Effector memory CD4-positive, alpha-beta T cell (primary cell): ENCODE results near the gene CBLN2.

Experiments used
- DNase-seq, 3 donors: peaks; one replicate each; pipeline ENCODE4 v3.0.0-alpha.2; 2020
- H3K27ac ChIP-seq: 2 replicates; pipeline ENCODE4 v1.7.0; 2013; ENCODE audit warnings: mild to moderate bottlenecking, low read length, moderate library complexity; ENCODE audit not compliant: insufficient read depth, poor library complexity, severe bottlenecking
- H3K27me3 ChIP-seq: replicated peaks from 2 replicates; pipeline ENCODE4 v1.7.0; 2013; ENCODE audit warnings: mild to moderate bottlenecking, low read length; ENCODE audit not compliant: insufficient read depth, control insufficient read depth, poor library complexity, severe bottlenecking
- H3K36me3 ChIP-seq: 2 replicates; pipeline ENCODE4 v1.7.0; 2013; ENCODE audit warnings: mild to moderate bottlenecking, low read length, moderate library complexity; ENCODE audit not compliant: control insufficient read depth, insufficient read depth
- H3K4me1 ChIP-seq: 2 replicates; pipeline ENCODE4 v1.7.0; 2013; ENCODE audit warnings: low read length, mild to moderate bottlenecking; ENCODE audit not compliant: control insufficient read depth, insufficient read depth, poor library complexity, severe bottlenecking
- H3K4me3 ChIP-seq: 2 replicates; pipeline ENCODE4 v1.7.0; 2013; ENCODE audit warnings: low read length, low read depth, mild to moderate bottlenecking; ENCODE audit not compliant: insufficient read depth, poor library complexity, severe bottlenecking
- H3K9me3 ChIP-seq: 2 replicates; pipeline ENCODE4 v1.7.0; 2013; ENCODE audit warnings: mild to moderate bottlenecking, low read length, moderate library complexity; ENCODE audit not compliant: control insufficient read depth
- total RNA-seq, 3 donors: gene quantifications; one replicate each; lab custom pipeline; 2026; lab: John Stamatoyannopoulos, UW

The CBLN2 gene
- 0 reads per million in 3 donors for total RNA-seq

DNA sequence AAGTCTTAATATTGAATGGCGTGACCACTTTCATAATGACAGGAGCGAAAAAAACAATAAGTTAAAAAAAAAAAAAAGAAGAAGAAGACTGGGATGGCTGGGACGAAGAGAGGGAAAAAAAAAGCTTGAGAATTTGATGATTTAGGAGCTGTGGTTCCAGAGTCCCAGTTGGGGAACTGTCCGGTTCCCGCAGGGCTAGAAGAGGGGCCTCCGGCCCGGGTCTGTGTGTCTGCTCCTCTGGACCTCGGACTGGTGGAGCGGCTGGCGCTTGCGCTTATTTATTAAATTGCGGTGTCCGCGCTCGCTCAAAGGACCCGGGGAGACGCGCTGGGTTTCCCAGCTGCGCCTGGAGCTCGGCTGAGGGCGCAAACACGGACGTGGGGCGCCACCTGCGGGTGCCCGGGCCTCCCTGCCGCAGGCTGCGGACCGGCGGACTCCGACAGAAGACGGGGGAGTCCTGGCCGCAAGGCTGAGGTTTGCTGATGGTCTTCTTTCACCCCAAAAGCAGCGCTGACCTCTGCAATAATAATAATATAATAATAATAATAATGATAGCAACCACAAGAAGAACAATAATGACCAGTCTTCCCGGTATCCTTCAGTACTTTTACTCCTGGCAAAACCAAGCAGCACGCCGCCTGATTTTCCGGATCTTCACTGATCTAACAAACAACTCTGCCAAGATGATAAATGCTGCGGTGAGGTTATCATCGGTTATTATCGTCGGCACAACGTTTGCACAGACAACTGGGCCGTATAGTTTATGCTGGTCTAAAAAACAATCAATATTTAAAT is at the start of gene CBLN2:
Gene CBLN2, minus strand, starts transcription at position 251 of the 795 bp plus-strand sequence. CDS start 2,182 bp downstream, outside the sequence.
- Histone ChIP-seq H3K36me3 (no peaks in the 10 kb centered on the region), H3K4me1 (no peaks in the 10 kb centered on the region), H3K27ac (no peak within 1 kb of the TSS), H3K4me3 (no peak within 1 kb of the TSS), H3K27me3 (peaks cover 8% of the 10 kb centered on the region), H3K9me3 (no peaks in the 10 kb centered on the region)
- DNase-seq: no peak

- no peaks in the 10 kb centered on the region for H3K9me3 ChIP-seq
These were observed 44.2 kb upstream of the CBLN2 start for GRCh38 chr18:72588360-72588759.

GRCh38 chr18:72584787-72585186 is 40.6 kb upstream of the CBLN2 start:
- Histone ChIP-seq H3K27ac (no peak overlapping the region), H3K9me3 (no peaks in the 10 kb centered on the region), H3K27me3 (no peaks in the 10 kb centered on the region), H3K4me1 (no peaks in the 10 kb centered on the region), H3K36me3 (no peaks in the 10 kb centered on the region), H3K4me3 (no peak overlapping the region)
- no peak for DNase-seq

More at GRCh38 chr18:72588360-72588759, 44.2 kb upstream of the CBLN2 start:
- no peaks in the 10 kb centered on the region for H3K27me3 ChIP-seq
- H3K4me3 ChIP-seq: no peak overlapping the region
- DNase-seq: no peak
- H3K27ac ChIP-seq: no peak overlapping the region
- H3K4me1 ChIP-seq: no peaks in the 10 kb centered on the region
- no peaks in the 10 kb centered on the region for H3K36me3 ChIP-seq

GRCh38 chr18:72581976-72582375 is 37.8 kb upstream of the CBLN2 start:
- H3K9me3 ChIP-seq: no peaks in the 10 kb centered on the region
- H3K4me1 ChIP-seq: no peaks in the 10 kb centered on the region
- H3K27ac ChIP-seq: no peak overlapping the region
- no peak overlapping the region for H3K4me3 ChIP-seq
- no peak for DNase-seq
- no peaks in the 10 kb centered on the region for H3K27me3 ChIP-seq
- H3K36me3 ChIP-seq: no peaks in the 10 kb centered on the region

- no peak for DNase-seq
- Histone ChIP-seq H3K36me3 (no peaks in the 10 kb centered on the region), H3K4me1 (no peaks in the 10 kb centered on the region)
These were observed 28.8 kb upstream of the CBLN2 start for GRCh38 chr18:72572896-72573295.

DNA sequence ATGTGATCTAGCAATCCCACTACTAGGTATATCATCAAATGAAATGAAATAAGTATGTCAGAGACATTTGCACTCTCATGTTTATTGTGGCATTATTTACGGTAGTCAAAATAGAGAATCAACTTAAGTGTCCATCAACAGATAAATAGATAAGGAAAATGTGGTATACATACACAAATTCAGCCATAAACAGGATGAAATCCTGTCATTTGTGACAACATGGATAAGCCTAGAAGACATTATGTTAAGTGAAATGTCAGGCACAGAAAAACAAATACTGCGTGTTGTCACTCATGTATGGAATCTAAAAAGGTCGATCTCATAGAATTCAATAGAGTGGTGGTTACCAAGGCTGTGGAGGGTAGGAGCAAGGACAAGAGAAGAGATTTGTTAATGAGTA is 22.1 kb upstream of the CBLN2 start:
- no peaks in the 10 kb centered on the region for H3K9me3 ChIP-seq
- no peak overlapping the region for H3K27ac ChIP-seq
- no peak overlapping the region for H3K4me3 ChIP-seq
- no peak for DNase-seq
- no peaks in the 10 kb centered on the region for H3K36me3 ChIP-seq
- H3K27me3 ChIP-seq: no peaks in the 10 kb centered on the region
- H3K4me1 ChIP-seq: no peaks in the 10 kb centered on the region

More at GRCh38 chr18:72572896-72573295, 28.8 kb upstream of the CBLN2 start:
- Histone ChIP-seq H3K27me3 (no peaks in the 10 kb centered on the region), H3K4me3 (no peak overlapping the region), H3K9me3 (no peaks in the 10 kb centered on the region), H3K27ac (no peak overlapping the region)

- Histone ChIP-seq H3K27ac (no peak overlapping the region), H3K4me3 (no peak overlapping the region), H3K4me1 (no peaks in the 10 kb centered on the region), H3K9me3 (no peaks in the 10 kb centered on the region), H3K27me3 (no peaks in the 10 kb centered on the region), H3K36me3 (no peaks in the 10 kb centered on the region)
- DNase-seq: no peak
These were observed 11.8 kb upstream of the CBLN2 start for GRCh38 chr18:72555968-72556367.

DNA sequence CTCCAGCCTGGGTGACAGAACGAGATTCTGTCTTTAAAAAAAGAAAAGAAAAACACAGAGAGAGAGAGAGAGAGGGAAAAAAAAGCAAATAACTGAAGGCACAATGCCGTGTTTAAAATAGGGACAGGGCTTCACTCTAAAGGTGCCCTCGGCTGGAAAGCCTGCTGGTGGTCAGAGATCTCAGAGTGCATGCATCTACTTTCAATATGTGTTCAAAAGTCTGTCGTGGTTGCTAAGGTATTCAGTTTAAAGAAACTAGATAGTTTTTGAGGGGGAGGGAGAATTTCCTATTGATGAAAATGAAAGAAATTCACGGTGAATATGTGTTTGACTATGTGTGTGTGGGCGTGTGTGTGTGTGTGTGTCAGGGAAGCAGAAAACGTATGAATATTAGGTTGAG is 11.0 kb upstream of the CBLN2 start:
- no peak for DNase-seq
- H3K9me3 ChIP-seq: no peaks in the 10 kb centered on the region
- no peaks in the 10 kb centered on the region for H3K27me3 ChIP-seq
- H3K4me1 ChIP-seq: no peaks in the 10 kb centered on the region
- H3K36me3 ChIP-seq: no peaks in the 10 kb centered on the region
- H3K4me3 ChIP-seq: no peak overlapping the region
- H3K27ac ChIP-seq: no peak overlapping the region

DNA sequence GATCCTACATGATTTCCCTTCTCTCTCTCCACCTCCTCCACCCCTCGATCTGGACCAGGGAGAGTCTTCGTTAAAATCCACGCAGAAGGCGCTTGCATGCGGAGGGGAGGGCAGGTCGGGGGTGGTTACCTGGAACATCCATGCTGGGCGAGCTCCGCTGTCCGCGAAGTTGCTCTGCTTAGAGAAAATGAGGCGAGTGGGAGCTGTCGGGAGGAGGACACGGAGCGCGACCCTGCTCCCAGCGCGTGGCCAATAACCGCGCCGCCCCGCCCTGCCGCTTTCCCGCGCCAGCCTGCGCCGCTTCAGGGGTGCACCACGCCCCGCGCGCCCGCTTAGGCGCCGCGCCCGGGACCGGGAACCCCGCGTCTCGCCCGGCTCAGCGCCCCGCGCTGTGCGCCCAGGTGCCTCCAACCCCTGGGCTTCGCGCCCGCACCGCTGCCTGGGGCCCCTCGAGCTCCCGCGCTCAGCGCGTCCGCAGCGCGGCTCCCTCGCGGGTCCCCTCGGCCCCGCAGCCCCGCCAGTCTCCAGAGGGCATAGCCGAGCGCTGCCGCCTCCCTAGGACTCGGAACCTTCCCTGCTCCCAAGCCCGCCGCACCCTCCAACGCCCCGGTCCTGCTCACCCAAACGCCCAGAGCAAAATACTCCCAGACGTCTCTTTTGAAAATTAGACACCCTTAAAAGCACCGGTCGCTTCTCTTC is 636 bp downstream of the CBLN2 start:
- no peak overlapping the region for H3K4me3 ChIP-seq
- no peaks in the 10 kb centered on the region for H3K9me3 ChIP-seq
- H3K27ac ChIP-seq: no peak overlapping the region
- no peak for DNase-seq
- H3K4me1 ChIP-seq: no peaks in the 10 kb centered on the region
- H3K27me3 ChIP-seq: peaks cover 8% of the 10 kb centered on the region
- no peaks in the 10 kb centered on the region for H3K36me3 ChIP-seq

- Histone ChIP-seq H3K4me3 (no peak overlapping the region), H3K9me3 (no peaks in the 10 kb centered on the region), H3K27ac (no peak overlapping the region), H3K27me3 (peaks cover 8% of the 10 kb centered on the region), H3K4me1 (no peaks in the 10 kb centered on the region), H3K36me3 (no peaks in the 10 kb centered on the region)
- no peak for DNase-seq
These were observed 1.2 kb downstream of the CBLN2 start for GRCh38 chr18:72542984-72543356.
